Measurements from ENCODE around the gene TRIM58.

TRIM58 gene

DNA sequence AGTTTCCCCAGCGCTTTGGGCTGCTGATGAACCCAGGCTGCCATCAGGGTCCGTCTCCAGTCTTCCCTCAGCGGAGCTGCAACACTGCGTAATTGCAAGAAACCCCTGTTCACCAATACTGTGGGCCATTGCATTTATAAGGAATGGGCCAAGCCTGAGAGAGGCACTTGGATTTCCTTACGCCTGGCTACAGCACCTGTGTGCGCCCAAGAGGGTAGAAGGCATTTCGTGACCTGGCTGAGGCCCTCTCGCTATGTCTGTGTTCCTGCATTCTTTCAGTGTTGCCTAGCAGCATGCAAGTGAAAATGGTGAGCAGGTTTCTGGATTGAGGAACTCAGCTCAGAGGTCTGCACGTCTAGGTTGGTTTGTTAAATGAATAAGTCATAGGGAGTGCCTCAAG, 26.4 kb downstream of the TRIM58 start:
- DNase-seq (ENCODE audit: low read depth in 2 of 2, low spot score in 1 of 2): no peak

DNA sequence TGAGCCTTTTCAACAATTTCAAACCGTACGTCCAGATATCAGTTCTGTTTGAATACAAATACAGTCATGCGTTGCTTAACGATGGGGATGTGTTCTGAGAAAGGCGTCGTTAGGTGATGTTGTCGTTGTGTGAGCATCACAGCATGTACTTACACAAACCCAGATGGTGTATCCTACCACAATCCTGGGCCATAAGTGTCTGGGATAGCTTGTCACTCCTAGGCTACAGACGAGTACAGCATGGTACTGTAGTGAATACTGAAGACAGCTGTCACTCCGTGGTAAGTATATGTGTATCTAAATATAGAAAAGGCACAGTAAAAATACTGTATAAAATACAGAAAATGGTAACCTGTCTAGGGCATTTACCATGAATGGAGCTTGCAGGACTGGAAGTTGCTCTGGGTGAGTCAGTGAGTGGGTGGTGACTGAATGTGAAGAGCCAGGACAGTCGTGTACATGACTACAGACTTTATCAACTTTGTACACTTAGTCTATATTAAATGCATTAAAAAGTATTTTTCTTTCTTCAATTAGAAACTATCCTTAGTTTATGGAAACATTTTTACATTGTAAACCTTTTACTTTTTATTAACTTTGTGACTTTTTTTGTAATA, 27.9 kb downstream of the TRIM58 start:
- no peak for DNase-seq (ENCODE audit: low read depth in 2 of 2, low spot score in 1 of 2)

DNA sequence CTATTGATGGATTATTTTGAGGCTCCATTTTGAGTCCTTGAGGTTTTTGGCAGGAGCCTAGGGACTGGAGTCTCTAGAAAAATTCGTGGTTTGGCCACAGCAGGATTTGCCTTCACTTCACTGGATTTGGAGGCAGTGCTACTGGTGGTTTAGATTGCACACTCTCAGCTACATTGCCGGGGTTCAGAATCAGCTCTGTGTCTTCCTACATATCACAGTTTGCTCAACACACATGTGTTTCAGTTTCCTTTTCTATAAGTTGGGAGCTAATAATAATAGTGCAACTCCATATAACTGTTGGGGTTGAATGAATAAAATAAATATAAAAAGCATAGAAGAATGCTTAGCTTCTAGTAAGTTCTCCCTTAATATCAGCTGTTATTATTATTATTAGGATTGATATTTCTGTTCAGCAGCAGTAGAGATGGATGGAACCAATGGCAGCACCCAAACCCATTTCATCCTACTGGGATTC, 38.2 kb downstream of the TRIM58 start, which contains the start of gene OR2W3:
Gene OR2W3 (plus strand): TSS at position 425 of the 475 bp plus-strand sequence. CDS start 0 bp downstream, at position 425.
- DNase-seq (ENCODE audit: low read depth in 2 of 2, low spot score in 1 of 2): no peak

DNA sequence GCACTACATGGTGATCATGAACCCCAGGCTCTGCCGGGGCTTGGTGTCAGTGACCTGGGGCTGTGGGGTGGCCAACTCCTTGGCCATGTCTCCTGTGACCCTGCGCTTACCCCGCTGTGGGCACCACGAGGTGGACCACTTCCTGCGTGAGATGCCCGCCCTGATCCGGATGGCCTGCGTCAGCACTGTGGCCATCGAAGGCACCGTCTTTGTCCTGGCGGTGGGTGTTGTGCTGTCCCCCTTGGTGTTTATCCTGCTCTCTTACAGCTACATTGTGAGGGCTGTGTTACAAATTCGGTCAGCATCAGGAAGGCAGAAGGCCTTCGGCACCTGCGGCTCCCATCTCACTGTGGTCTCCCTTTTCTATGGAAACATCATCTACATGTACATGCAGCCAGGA, 39.0 kb downstream of the TRIM58 start:
- DNase-seq (ENCODE audit: low read depth in 2 of 2, low spot score in 1 of 2): no peak

DNA sequence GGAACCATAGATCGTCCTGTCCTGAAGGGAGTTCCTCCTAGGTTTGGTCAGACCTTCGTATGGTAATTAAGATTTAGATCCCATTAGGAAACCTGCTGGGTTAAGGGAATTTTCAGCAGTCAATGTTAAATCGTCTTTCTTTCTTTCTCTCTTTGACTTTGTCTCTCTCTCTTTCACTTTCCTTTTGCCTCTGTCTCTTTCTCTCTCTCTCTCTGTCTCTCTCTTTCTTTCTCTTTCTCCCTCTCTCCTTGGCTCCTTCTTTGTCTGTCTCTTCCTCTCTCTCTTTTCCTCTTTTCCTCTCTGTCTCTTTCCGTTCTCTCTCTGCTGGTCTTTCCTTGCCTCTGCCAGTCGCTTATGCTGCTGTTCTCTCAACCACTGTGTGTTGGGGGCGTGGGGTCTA, 47.1 kb downstream of the TRIM58 start:
- DNase-seq (ENCODE audit: low read depth in 2 of 2, low spot score in 1 of 2): no peak

DNA sequence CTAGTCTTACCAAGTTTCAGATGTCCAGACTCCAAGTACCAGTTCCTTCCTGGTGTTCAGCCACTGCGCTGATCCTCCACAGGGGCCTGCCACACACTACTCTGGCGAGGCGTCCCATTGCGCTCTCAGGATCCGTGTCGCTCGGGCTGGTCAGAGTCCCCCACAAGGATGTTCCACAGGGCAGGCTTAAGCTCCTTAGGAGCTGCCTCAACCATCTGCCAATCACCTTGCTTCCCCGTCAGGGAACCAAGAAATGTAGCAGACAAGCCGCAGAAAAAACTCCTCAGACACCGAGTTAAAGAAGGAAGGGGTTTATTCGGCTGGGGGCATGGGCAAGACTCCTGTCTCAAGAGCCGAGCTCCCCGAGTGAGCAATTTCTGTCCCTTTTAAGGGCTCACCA, 48.2 kb downstream of the TRIM58 start:
- DNase-seq (ENCODE audit: low read depth in 2 of 2, low spot score in 1 of 2): no peak

DNA sequence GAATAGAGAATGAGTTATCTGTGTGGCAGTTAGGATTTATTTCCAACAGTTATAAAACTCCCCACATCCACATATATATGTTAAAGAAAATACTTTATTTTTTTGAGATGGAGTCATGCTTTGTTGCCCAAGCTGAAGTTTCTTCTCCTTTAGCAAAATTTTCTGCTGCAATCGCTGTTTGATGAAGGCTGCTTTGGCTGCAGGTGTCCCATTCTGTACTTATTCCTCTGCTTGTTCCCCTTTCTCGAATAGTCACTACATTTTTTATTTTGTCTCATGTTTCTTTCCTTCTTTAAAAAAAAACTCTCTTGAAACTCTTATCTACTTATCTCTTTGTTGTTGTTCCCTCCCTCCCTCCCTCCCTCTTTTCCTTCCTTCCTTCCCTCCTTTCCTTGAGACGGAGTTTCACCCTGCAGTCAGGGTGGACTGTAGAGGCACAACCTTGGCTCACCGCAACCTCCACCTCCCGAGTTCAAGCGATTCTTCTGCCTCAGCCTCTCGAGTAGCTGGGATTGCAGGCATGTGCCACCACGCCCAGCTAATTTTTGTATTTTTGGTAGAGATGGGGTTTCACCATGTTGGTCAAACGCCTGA, 49.0 kb downstream of the TRIM58 start:
- no peak for DNase-seq (ENCODE audit: low read depth in 2 of 2, low spot score in 1 of 2)

DNA sequence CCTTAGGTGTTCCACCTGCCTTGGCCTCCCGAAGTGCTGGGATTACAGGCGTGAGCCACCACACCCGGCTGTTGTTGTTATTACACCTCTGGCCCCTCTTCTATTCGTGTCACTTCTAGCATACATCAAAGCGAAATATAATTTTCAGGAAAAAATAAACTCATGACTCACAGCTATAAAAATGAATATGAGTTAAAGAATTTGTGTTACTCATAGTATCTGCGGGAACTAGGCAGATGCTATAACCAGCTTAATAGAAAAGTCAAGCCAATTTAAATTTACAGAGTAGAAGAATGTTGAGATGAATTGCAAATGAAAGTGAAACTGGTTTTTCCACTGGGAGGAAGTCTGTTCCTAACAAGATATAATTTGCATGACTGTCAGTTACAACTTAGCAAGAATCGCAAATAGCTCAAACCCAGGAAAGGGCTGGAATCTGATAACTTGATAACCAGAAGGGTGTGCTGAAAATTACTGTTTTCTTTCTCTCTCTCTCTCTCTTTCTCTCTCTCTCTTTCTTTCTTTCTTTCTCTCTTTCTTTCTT, 49.6 kb downstream of the TRIM58 start:
- DNase-seq (ENCODE audit: low read depth in 2 of 2, low spot score in 1 of 2): no peak

DNA sequence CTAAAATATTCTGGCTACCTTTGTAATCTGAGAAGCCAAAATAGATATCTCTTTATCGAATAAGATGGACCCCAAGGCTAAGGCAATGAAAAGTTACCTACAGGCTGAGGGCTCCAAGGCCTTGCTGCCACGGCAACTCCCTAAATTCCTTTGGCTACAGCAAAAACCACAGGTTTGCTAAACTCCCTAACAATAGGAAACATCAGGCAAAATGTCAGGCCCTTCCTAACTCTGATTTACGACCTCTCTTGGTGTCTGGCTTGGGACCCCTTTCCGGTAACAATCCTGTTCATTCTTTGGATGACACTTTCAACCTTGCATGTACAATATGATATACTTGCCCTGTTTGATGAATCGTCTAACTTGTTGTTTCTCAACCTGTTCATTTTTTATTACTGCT, 51.8 kb downstream of the TRIM58 start:
- no peak for DNase-seq (ENCODE audit: low read depth in 2 of 2, low spot score in 1 of 2)

DNA sequence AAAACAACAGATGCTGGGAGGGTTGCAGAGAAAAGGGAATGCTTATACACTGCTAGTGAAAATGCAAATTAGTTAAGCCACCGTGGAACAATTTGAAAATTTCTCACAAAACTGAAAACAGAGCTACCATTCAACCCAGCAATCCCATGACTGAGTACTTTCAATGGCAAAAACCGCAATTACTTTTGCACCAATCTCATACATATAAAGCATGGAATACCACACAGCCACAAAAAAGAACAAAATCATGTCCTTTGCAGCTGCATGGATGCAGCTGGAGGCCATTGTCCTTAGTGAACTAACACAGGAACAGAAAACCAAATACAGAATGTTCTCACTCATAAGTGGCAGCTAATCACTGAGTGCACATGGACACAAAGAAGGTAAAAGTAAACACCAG, 56.8 kb downstream of the TRIM58 start:
- DNase-seq (ENCODE audit: low read depth in 2 of 2, low spot score in 1 of 2): no peak

DNA sequence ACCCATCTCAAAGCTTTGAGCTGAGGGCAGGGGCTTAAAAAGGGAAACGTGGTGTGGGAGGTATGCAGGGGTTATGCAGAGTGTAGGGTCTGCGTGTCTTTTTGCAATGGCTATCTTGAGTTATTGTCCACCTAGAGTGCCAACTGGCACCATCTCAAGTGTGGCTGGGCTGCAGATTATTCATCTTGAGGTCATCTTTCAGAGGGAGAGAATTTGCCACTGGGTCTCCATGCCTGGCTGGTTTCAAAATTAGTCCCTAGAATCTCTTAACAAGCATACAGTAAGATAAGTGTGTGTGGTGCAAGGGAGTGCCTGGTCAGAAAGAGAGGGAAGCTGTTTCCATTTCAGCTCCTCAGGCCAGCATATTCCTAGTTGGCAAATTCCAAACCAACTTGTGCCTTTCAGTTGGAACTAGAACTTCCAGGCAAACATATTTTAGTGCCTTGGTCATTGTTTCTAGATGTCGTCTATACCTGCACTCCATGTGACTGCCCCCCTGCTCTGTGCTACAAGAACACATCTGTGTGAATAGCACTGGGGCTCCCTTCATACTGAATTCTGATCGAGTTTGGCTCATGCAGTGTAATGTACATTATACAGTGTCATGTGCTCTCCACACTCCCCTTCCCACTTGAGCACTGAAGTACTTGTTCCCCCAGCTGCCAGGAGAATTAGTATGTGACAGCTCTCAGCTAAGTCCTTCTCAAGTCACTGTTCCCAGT, 58.1 kb downstream of the TRIM58 start:
- no peak for DNase-seq (ENCODE audit: low read depth in 2 of 2, low spot score in 1 of 2)

DNA sequence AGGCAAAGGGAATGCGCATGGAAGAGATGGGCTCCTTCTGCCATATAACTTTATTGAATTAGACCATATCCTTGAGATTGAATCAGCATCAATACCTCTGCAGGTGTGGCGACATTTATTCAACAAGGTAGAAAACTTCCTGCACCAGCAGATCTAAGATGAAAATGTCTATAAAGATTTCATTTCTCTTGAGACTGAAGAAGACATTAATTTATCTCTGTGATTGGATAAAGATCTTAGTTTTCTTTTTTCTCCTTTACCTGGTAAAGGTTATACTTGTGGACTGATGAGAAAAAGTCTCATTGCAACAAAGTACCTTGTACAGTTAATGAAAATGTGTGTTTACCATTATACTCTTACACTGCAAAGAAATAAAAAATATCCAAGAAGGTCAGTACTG, 63.0 kb downstream of the TRIM58 start, which contains the start of gene OR2T8:
Gene OR2T8 (plus strand): TSS at position 301 of the 400 bp plus-strand sequence. CDS start 766 bp downstream, outside the sequence.
- DNase-seq (ENCODE audit: low read depth in 2 of 2, low spot score in 1 of 2): no peak

DNA sequence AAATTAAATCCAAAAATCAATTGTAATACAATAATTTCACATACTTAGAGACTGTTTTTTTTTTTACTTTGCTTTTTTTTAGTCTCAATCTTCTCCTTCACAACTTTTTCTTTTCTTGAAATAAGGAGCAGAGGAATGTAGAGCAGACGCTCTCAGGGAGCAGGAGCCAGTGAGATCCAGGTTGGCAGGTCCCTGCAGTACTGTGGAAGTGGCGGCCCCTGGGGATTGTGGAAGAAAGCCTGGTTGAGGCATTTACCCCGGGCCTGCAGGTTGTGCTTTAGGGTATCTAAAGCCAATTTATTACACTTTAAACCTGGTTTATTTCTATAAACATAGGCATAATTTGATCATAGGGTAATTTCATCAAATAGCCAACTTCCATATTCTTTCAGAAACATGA, 67.0 kb downstream of the TRIM58 start:
- no peak for DNase-seq (ENCODE audit: low read depth in 2 of 2, low spot score in 1 of 2)

DNA sequence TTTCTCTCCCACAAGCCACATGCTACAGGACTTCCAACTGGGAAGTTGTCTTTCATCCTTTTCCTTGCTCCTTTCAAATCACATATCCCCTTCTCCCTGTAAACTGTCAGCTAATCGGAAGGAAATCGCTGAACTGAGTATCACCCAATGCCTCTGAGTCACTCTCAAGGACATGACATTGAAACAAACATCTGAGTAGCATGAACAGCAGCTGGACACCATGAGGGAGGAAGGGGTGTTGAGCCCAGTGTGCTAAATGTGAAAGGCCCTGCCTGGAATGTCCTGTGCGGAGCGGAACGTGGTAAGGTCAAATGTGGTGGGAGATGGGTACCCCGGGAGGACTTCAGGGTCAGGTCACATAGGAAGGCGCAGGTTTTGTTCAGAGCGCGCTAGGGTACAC, 67.9 kb downstream of the TRIM58 start, which contains the start of gene OR2AJ1:
Gene OR2AJ1 (plus strand): TSS at position 22 of the 400 bp plus-strand sequence. CDS start 8,880 bp downstream, outside the sequence.
- no peak for DNase-seq (ENCODE audit: low read depth in 2 of 2, low spot score in 1 of 2)
